ENCODE measurements around the gene POC5.

The POC5 gene

DNA sequence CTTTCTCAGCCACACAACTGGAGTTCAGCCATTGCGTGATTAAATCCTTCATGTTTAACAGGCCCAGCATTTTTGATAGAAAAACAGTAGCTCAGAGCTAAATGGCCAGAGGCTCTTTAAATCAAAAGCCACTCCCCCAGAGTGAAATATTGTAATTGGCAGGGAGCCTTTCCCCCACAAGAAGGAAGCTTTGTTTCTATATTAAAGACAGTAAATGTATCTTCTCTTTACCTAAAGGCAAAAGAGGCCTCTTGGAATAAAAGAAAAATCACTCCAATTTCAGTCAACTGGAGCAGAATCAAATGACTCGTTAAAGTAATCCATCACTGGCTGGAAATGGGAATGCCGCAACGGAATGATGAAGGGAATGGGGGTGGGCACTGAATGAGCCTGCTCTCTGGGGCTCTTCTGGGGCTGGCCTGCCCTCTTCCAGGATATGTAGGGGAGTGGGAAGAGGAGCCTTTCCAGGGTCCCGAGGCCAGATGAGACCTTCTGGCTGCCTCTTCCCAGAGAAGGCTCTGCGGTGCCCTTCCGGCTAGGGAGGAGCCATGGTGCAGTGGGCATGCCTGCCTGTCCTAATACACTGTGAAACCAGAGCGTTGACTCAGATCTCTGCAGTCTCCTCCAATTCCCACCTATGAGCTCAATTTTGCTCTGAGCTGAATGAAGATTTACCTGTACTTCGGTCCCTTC is 60.8 kb downstream of the POC5 start:
- DNase-seq = no peak

DNA sequence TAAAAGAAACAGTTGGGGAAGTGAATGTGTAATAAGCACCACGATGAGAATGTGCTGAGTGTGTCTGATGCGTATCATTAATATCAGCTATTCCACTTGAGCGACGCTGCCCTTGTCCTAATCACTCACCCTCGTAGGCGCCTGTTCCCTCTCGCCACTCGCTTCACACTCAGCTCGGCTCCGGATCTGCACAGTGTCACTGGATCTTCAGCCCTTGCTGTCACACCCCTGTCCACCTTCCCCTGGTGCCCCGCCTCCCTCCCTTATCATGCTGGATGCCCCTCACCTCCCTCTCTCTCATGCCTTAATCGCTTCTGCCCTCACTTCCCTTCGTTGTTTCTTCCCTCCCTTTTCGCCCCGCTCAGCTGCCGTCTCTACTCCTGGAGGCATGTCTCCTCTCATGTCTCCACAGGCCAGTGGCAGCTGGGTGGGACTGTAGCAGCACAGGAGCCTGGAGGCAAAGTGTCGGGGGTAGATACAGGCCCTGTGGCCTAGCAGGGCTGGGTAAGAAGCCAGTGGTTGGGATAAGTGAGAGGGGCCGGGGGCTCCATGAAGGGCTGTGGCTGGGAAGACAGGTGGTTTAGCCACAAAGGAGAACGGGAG is 62.4 kb downstream of the POC5 start:
- DNase-seq = no peak

DNA sequence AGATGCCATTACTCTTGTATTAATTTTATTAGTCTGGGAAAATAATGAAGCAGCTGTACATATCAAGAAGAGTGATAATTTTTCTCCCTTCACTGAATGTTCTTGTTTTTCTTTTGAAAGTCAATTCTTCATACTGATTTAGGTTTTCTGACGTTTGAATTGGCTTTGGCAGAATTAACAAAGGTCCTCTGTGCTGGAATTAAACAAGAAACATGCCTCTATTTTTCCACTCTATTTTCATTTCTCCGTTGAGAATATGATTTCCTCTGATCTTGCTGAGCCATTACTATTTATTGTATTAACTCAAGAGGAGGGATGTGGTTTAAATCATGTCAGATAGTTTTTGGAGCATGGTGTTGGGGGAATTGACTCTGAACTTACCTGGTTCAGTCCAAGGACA is 63.7 kb downstream of the POC5 start:
- DNase-seq = no peak

DNA sequence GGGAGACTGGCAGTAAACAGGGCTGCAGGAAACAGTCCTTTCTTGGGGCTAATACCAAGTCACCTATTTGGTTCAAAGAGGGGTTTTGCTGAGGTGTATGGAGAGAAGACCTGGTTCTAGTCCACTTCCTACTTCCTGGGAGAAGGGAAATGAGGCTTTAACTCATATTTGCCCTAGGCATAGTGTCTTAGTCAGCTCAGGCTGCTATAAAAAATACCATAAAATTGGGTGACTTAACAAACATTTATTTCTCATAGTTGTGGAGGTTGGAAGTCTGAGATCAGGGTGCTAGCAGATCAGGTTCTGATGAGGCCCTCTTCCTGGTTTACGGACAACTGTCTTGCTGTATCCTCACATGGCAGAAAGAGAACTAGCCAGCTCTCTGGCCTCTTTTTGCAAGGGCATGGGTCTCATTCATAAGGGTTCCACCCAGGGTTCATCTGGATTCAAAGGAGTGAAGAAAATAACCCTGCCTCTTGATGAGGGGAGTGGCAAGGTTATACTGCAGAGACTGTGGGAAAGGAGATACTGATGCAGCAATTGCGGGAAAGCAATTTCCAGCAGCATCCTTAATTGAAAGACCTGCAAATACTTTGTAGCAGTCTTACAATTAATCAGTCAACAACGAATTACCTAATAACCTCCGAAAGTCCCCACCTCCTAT is 65.5 kb downstream of the POC5 start:
- DNase-seq = no peak

DNA sequence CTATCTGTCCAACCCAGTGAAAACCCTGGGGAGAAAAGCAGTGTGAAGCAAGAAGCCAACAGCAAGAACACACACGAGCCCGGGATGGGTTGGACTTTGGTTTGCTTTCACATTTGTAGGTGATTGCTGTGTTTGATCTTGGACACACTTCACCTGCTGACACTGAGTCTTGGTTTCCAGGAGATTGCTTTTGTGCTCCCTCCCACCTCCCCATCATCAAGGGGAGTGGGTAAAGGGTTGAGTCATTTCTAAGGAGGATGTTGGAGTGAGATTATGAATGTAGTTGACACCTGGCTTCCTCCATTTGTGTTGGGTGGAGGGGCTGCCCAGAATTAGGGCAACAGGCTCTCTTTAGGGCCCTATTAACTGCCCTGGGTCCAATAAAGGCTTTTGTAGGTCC is 68.5 kb downstream of the POC5 start:
- no peak for DNase-seq

DNA sequence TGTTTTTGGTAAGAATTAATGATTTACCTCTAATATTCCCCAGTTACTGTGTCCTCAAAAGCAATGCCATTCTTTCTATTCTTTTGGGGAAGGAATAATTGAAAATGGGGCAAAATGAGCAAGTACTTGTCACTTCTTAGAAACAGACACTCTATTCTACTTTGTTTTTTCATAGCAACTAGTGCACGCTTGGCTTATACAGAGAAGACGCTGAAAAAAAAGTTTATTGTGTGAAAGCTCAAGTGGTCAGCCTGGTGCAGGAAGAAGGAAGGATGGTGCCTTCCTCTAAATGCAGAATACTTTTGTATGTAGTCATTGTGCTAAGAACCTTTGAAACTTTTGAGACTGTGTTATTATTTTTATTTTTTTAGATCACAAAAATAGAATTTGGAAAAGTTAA is 76.4 kb downstream of the POC5 start:
- no peak for DNase-seq

DNA sequence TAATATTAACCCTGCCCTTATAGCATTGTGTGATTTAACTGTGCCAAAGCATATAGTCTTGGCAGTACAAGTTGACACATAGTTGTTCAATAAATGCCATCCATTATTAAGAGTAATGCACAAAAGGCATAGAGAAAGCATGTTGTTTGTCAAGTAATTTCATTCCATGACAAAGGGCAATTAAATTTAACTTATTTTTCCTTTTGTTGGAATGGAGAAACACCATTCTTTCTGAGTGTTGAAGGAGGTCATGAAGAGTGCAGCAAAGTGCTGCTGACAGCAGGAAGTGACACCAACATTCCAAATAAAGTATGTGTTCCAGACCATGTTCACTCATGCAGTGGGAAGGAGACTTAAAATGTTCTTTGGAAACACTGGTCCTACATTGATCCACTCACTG is 76.8 kb downstream of the POC5 start:
- no peak for DNase-seq

DNA sequence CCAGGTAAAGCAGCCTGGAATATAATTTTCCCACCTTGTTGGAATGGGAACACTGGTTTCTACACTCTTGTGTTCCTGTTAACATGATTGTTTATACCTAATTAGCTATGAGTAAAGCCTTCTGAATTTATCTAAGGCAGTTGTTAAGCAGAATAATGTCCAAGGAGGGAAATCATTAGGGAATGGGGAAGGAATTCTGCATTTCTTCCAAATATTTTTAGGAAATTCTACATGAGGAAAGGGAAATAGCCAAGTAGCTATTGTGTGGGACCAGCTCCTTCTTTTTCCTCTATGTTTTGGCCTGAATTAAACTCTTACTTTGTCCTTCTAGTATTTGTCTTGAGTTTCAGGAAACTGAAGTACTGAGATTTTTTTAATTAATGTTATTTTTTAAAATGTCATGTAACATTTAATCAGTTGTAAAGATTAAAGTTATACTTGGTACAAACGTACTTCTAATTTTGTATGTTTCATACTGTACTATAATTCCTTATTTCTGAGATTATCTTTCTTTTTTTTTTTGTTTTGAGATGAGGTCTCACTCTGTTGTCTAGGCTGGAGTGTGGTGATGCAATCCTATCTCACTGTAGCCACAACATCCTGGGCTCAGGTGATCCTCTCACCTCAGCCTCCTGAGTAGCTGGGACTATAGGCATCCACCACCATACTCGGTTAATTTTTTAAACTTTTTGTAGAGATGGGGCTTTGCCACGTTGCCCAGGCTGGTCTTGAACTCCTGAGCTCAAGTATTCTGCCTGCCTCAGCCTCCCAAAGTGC is 77.5 kb downstream of the POC5 start:
- no peak for DNase-seq

DNA sequence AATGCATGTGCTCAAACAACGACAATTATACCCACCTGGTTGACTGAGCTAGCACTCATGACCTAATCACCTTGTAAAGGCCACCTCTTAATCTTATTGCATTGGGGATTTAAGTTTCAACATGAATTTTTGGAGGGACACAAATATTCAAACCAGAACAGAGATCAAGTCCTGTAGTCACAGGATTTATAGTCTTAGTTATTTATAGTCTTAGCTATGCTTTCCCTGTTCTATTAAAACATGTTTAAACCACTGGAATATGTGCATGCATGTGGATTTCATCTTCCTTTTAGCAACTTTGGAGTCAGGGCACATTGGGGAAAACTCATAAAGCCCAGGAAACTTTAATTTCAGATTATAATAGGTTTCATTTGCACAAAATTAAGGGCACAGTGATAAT is 79.3 kb downstream of the POC5 start:
- no peak for DNase-seq

DNA sequence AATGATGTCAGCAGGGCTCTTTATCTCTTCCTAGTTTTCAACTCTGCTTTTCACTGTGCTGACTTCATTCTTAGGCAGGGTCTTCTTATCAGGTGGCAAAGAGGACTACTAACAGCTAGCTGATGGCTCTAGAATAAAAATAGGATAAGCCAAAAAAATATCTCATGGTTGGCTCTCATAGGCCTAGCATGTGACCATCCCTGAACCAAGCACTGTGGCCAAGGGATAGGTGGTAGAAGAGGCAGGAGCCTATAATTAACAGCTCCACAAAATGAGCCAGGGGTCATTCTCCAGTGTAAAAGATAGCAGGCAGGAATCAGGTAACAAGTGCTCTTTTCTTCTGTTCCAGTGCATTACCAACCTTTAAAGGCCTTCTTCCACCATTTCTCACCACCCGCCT is 84.9 kb downstream of the POC5 start:
- DNase-seq = no peak

DNA sequence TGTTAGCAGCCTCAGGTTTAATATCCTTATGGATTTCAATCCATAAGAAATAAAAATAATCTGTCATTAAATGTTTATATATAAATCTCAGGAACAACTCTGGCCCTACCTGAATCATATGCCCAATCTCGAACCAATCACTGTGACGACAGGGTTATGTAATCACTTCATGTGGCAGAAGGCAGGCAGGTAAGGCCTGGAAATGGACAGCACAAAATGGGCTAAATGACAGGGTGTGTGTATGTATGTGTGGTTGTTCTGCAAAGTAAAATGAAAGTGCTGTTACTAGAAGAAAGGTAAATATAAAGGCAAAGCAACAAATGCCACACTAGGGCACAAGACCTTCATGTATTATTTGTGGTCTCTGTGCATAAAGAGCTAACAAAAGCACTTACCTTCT is 86.4 kb downstream of the POC5 start:
- no peak for DNase-seq

DNA sequence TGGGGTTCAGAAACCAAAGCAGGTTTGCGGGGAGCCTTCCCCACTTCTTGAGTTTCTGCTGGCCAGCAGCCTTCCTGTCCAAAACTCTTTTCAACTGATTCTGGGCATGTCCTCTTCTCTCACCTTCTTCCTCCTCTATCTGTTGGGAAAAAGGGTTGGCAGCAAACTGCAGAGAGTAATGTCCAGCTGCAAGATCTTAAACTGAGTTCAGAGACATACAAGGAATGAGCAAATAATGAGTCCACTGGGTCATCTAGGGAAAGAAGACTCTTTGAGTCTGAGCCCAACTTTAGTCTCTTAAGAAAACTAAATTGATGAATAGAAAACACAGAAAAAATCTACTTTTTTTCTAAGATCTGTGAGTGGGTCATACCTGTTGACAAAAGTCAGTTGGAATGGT is 89.4 kb downstream of the POC5 start:
- no peak for DNase-seq

DNA sequence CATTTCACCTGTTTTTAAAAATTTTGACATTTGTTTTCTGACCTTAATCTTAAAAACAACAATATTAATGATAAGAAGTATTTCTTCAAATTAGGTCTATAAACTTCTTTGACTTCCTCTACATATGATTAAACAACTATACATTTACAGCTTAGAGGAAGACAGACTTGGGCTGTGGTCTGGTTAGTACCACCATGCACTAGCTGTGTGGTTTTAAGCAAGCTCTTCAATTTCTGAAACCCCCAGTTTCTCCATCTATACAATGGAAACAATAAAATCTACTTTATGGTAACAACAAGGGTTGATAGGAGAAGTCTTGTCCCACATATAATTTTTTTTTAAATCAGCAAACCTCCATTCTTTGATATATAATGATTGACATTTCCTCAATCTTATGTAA is 90.3 kb downstream of the POC5 start:
- DNase-seq = no peak
